DMS114 treated with DMSO at 0.1 percent for 48 hours (cell line): ENCODE results near the gene KCNC2.

Source experiments
- DNase-seq: peaks from one replicate; lab custom pipeline; 2025; ENCODE audit not compliant: unreplicated experiment; lab: John Stamatoyannopoulos, UW

Gene KCNC2

DNA sequence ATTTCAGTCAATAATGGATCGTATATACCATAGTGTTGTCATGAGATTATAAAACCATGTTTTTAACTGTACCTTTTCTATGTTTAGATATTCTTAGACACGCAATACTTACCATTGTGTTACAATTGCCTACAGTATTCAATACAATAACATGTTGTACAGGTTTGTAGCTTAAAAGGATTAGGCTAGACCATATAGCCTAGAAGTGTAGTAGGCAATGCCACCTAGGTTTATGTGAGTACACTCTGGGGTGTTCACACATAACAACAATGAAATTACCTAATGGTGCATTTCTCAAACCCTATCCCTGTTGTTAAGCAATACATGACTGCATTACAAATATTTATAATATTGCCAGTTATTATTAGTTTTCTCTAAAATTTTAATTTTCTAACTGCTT lies 144.2 kb downstream of the KCNC2 start:
- no peak for DNase-seq

DNA sequence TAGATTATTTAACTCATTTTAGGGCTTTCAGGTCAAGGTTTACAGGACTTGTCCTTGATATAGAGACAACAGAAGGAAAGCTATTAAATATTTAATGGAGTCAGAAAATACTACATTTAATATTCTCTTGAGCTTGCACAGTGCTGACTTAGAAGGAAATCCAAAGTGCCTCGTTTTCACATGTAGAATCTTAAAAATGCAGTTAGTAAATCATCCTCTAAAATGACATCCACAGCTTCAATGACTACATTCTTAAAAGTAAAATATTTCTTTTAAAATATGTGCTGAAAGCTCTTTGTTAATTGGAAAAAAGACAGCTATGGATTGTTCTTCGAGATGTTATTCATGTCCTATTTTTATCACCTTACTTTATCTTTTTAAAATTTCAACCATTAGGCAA lies 146.9 kb downstream of the KCNC2 start:
- DNase-seq, result no peak

DNA sequence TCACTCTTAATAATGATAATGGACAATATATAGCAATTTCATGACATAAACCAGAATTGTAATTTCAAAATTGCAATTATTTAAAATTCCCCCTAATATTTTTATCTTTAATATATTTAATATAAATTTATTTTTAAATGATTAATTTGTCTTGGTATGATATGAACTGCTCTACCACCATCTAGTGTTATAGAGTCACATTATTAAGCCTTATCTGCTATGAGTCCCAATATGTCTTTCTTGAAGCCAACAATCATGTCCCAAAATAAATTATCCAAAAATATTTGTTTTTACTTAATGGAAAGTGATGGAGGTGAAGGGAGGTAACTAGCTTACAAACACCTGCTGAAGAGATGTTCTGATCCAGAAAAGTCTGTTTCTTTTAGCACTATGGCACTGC lies 151.4 kb downstream of the KCNC2 start:
- DNase-seq, result no peak

DNA sequence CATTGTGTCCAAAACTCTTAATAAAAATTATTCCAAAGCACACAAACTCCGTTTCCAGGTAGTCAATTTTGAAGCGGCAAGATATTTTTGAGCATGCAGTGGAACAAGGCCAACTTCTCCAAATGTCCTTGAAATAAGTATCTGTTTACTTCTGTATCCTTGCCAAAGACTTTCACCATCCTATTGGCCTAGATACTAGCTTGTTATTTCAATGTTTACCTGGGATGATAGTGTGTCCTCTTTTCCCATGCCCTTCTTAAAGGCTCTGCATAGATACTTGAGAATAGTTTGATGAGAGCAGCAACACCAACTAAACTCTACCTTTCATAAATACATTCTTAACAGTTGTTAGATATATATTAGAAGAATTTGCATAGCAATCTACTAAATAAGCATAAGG lies 160.9 kb downstream of the KCNC2 start:
- DNase-seq, result no peak

DNA sequence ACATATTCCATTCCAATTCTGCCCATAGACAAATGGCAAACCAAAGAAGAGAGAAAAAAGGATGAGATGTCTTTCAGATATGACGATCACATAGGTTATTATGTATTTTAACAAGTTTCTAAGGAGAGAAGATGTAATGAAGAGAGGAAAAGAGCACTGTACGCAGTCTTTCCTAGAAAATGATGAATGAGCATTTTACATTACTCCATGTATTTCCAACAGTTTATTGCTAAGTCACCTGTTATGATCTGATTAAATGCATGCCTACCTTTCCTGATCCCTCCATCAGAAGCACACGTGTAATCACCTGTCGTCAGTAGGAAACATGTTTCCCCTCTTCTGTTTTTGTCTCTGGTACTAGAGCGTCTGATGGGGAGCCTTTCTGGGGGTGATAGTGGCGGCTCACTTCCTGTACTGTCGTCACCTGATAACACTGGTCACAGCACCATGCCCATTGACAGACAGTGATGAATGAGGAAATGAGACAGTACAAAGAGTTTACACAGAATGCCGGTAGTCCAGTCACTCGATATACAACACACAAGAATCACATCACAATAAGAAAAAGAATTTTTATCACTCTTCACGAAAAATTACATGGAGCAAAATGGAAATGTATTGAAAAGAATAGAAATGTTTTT lies 161.6 kb downstream of the KCNC2 start:
- DNase-seq, result no peak

DNA sequence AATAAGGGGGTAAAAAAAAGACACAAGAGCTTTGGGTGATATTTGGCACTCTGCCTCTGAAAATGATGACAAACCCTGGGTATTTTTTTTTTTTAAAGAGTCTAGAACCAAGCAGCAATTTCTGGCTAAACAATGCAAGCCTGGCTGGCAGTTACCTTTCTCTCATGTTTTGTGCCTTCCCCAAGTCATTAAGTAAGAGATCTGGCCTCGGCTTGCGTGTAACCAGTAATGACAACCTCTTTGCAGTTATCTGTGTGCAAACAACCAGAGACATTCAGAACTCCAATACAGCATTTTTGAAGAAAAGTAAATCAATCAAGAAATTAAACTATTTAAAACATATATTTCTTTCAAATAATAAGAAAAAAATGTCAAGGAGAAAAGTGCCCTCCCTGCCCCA lies 167.5 kb downstream of the KCNC2 start:
- no peak for DNase-seq

DNA sequence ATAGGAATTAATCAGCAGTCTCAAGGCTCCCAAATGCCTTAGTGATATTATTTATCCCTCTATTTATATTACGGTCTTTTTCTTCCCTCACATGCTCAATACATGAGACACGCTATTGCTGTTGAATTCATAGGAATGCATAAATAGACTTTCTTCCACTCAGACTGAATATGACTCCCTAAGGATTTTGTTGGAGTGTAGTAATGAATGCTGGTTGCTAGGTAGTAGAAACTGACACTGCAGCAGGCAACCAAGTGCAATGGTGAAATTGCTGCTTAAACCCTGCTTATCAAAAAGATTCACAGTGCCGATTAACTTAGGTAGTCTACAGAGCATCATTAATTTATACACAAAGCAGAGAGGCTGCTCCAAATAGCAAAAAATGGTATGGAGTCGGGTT lies 168.2 kb downstream of the KCNC2 start:
- DNase-seq, result no peak

DNA sequence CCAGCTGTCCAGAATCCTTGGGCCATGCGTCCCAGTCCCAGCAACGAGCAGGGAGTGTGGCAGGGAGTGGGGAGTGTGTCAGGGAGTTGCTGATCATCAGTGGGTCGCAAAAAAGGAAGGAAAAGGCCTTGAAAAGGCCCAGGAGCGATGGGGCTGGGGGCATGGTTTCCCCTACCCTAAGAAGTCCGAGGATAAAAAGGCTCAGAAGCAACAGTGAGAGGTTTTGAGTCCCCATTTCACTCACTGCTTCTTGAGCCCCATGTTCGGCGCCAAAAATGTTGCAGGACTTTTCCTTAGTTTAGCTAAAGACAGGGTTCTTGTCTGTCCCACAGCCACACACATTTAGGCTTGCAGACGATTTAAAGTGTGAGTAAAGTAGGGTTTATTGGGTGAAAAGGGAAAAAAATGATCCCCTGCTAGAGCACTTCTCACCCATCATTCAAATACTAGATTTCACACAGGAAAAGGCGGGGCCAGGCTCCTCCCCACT lies 189.5 kb downstream of the KCNC2 start:
- DNase-seq, result no peak

DNA sequence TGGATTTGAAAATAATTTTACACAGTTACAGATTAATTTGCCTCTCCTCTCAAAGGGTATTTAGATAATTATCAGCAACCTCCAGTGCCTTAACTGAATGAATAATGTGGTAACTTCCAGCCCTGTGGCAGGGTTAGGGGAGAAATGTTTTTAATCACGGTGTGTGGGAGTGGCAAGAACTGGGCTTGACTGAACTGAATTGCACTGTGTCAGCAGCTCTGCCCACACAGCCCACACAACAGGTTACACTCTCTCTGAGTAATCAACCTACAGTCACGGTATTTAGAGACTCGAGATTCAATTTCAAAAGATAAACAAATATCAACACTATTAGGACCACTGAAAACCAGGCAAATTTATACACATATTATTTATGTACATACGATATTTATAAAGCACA lies 198.5 kb downstream of the KCNC2 start:
- no peak for DNase-seq

DNA sequence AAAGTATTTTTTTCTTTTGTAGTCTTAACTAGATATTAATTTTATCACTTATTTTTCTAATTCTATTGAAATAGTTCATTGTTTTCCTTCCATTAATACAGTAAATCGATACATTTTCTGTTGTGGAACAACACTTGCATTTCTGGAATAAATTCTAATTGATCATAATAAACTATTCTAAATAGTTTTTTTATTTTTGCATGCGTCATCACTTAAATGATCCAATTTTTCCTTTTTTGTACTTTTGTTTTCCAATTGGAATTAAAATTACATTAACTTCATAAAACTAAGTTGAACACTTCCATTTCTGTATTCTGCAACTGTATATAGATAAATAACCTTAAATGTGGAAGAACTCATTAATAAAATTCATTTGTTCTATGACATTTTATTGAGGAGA lies 202.5 kb downstream of the KCNC2 start:
- DNase-seq, result no peak

DNA sequence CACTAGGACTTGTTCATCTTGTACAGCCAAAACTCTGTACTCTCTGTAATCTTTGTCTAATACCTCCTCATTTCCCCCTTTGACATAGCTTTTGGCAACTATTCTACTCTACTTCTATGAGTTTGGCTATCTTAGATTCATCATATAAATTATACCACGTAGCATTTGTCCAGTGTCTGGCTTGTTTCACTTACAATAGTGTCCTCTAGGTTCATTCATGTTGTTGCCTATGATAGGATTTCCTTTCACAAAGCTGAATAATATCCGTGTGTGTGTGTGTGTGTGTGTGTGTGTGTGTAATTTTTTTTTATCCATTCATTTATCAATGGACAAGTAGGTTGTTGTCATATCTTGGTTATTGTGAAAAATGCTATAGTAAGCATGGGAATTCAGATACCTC lies 209.5 kb downstream of the KCNC2 start:
- no peak for DNase-seq

DNA sequence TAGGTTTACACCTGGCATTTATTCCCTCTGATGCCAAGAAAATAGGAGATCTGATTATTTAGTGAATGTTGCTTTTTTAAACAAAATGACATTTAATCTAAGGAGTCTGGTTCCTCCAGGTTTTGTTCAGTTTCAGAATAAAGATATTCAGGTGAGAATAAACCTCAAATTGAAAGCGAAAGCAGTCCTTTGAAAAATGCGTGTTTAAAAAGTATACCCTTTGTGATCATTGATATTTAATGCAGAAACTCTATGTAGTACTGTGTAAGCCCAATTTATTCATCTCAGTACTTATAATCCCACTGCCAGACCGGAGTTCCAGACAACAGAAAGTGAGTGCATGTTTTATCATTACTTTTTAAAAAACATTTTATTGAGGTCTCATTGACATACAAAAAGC lies 210.2 kb downstream of the KCNC2 start:
- no peak for DNase-seq
